Activated effector memory CD4-positive, alpha-beta T cell treated with anti-CD3 and anti-CD28 coated beads, Interleukin-2, amount 50 U/mL, for 16 hours (primary cell): ENCODE results near the gene IL31RA.

ENCODE experiments used
- DNase-seq: peaks from one replicate; pipeline ENCODE4 v3.0.0-alpha.2; 2020

The IL31RA gene

GRCh38 chr5:55860709-55861108 is 9.6 kb downstream of the IL31RA start:
- no peak for DNase-seq

- DNase-seq: no peak
Measured at GRCh38 chr5:55864606-55865541, 13.7 kb downstream of the IL31RA start.

DNA sequence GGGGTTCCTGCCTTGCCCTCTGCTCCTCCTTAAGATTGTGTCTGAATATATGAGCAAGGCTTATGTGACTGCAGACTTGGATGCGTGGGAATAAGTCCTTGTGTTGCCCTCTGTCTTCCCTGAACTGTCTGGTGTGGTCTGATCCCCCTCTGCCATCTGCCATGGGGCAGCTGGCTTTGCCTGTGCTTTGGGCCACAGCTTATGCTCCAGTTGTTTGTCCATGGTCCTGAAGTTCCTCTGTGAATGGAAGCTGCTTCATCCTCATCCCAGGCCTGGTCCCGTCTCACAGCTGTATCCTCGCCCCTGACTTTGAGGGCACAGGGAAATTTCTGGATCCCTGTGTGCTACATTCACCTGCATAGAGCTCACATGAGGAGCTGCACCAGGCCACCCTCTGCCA is 14.7 kb downstream of the IL31RA start:
- no peak for DNase-seq

- DNase-seq: no peak
Measured at GRCh38 chr5:55866485-55866884, 15.3 kb downstream of the IL31RA start.

DNA sequence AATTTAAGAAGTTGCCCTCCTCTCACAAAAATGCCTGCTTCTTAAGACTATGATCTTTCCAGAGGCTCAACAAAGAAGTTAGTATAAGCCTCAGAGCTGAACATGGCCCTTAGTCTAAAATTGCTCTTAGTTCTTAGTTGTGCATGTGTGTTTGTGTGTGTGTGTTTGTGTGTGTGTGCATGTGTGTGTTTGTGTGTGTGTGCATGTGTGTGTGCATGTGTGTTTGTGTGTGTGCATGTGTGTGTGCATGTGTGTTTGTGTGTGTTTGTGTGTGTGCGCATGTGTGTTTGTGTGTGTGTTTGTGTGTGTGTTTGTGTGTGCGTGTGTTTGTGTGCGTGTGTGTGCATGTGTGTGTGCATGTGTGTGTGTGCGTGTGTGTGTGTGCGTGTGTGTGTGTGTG is 15.8 kb downstream of the IL31RA start:
- DNase-seq: no peak

DNA sequence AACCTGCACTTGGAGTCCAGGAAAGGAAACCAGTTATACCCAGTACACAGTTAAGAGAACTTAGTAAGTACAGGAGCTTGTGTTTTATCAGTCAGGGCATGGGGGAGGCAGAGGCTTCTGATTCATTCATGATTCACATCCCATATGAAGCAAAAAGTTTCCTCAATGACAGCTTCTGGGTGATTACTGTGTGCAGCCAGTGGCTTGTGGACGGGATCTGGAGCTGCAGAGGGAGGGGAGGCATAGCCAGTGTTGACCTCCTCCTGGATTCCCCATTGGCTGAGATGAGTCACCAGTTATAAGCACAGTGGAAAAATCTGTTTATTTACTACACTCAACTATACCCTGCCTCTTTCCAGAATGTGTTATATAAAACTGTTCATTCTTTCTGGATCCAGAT is 17.7 kb downstream of the IL31RA start:
- DNase-seq: peak; percentile 66

- DNase-seq: no peak
Measured at GRCh38 chr5:55869847-55870246, 18.7 kb downstream of the IL31RA start.

GRCh38 chr5:55873234-55873633 is 22.1 kb downstream of the IL31RA start:
- DNase-seq: no peak

- DNase-seq: no peak
Measured at GRCh38 chr5:55877655-55878054, 26.5 kb downstream of the IL31RA start.

DNA sequence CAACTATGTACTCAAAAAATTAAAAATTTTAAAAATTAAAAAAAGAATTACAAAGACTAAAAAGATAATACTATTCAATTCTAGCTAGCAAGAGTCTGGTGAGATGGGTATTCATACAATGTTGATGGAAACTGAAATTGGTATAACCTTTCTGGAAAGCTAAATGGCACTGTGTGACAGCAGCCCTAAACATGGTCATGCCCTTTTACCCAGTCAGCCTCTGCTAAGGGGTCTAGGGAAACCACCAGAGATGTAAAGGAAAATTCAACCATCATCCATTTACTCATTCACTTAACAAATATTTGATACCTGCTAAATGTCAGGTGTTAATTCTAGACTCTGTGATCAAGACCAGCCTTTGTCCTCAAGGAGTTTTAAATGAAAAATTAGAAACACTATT is 29.3 kb downstream of the IL31RA start:
- no peak for DNase-seq

- no peak for DNase-seq
Measured at GRCh38 chr5:55885359-55885758, 34.2 kb downstream of the IL31RA start.

DNA sequence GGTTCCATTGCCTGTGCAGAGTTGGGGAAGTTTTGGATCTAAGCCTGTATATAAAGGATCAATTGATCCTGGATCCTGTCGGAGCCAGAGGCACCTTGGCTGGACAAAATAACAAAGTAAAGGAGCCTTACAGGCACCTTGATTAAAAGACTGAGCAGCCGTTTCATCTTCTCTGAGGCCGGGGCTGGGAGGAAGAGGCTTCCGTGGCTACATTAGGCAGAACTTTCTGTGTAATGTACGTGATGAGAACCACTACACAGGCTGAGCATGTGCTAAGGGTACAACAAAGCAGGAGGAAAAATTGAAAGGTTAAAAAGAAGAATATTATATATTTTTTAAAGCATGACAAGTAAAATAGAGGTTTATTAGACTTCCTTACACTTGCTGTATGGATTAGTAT is 37.0 kb downstream of the IL31RA start:
- no peak for DNase-seq

DNA sequence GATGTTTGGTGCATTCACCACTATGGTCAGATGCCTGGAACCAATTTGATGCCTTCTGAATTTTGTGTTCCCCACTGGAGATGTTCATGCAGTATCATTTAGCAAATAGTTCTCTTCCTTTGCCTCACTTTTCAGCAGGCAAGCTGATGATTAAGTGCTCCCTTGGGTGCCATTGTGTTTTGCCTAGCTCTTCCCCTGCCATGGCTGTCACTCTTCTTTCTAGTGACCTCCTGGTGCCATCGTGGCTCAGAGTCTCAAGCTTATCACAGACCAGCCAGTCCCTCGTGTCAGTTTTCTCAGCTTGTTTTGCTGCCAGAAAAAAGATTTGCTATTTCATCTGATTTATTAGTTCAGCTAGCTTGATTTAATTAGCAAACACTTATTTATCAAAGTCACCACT is 41.3 kb downstream of the IL31RA start:
- DNase-seq: no peak

- no peak for DNase-seq
Measured at GRCh38 chr5:55894135-55894534, 43.0 kb downstream of the IL31RA start.

DNA sequence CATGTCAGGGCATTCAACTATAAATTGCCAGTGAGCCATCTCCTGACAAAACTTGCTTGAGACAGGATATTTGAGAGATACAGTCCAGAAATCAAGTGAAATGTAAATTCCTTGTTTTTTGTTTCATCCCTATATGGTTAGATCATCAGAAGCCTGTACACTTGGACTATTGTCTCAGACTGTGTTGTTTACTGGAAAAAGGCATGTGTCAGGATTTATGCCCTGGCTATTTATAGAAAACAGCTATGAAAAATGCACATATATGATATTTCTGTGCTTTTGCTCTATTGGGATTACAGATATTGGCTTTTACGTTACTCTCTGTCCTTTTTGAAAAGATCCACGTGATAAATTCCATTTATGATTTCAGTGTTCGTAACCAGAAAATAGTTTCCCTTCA is 44.2 kb downstream of the IL31RA start:
- no peak for DNase-seq

DNA sequence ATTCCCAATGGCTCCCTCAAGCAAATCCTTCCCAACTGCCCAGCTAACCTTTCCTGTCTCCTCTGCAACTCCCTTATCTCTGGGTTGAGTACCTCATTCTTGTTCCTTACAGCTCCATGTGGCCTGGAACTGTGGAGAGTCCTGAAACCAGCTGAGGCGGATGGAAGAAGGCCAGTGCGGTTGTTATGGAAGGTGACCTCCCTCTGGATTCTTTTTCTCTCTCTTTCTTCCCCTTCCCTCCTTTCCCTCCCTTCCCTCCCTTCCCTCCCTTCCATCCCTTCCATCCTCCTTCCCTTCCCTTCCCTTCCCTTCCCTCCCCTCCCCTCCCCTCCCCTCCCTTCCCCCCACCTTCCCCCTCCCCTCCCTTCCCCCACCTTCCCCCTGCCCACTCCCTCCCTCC is 45.1 kb downstream of the IL31RA start:
- DNase-seq: no peak

DNA sequence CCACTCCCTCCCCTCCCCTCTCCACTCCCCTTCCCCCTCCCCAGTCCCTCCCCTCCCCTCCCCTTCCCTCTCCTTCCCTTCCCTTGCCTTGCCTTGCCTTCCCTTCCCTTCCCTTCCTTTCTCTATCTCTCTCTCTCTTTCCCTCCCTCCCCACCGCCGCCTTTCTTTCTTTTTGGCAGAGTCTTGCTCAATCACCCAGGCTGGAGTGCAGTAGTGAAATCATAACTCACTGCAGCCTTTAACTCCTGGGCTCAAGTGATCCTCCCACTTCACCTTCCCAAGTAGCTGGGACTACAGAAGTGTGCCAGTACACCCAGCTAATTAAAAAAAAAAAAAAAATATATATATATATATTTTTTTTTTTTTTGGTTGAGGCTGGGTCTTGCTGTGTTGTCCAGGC is 45.5 kb downstream of the IL31RA start:
- DNase-seq: no peak

- DNase-seq: no peak
Measured at GRCh38 chr5:55897206-55897894, 46.2 kb downstream of the IL31RA start.

- DNase-seq: no peak
Measured at GRCh38 chr5:55897905-55898304, 46.7 kb downstream of the IL31RA start.

DNA sequence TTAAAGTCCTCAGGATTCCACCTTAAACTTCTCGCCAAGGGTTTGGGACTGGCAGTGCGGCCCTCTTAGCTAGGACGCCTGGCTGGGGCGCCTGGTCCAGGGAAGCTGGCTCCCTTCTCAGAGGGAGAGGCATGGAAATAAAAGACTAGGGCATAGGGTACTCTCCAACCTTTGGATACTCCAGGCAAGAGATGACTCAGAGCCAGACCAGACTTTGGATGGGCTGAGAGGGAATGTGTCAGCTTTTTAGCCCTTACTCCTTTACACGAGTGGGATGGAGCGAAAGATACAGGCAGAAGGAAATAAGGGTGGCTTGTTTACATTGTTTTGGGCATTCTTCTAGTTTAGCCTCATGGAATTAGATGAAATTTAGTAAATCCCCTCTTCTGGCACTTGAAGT is 48.2 kb downstream of the IL31RA start:
- no peak for DNase-seq

DNA sequence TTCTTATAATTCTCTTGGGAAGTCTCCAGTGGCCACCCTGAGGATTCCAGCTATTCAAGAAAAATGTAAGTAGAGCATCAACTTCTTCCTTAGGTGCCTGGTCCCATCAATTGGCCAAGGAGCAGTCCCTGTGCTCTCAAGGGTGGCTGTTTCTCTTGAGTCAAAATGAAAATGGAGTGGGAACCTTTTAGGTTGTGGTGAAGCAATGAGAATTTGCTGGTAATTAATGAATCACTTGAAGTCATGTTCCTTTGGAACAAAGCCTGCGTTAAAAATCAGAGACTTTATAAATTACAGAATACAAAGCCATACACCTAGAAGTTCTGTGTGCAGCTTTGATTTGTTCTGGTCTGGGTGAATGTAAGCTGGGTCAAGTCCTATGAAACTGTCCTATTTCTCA is 48.9 kb downstream of the IL31RA start:
- DNase-seq: no peak

DNA sequence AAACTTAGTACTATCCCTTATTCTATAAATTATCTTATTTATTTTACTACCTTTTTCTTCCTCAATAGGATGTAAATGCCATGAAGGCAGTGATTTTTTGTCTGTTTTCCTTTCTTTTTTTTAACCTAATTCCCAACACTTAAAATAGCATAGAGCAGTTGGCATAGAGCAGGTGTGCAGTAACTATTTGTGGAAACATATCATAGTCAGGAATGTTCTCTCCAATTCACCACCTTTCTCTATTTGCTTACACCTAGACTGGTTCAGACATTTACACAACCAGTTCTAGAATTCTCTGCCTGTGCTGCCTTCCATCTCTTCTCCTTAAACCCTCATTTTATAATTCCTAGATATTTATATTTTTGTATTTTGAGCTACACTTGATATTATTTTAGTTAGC is 49.6 kb downstream of the IL31RA start:
- no peak for DNase-seq

DNA sequence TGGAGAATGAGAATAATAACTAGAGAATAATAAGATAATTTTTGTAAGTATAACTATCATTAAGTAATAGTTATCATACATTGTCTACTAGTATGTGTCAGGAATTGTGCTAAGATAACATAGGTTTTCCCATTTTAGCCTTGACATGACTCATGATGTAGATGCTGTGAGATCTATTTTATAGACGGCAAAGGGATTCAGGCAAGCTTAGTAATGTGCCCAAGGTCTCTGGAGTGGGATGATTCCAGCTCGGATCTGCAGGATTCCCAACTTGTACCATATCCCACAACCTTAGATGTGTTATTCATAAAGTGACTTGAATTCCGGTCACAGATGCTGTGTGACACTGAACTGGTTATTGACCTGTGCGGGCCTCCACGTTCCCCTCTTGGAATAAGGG is 51.5 kb downstream of the IL31RA start:
- no peak for DNase-seq

- peak; percentile 88 for DNase-seq
Measured at GRCh38 chr5:55903121-55903701, 52.1 kb downstream of the IL31RA start.
